Adrenal gland (tissue), 12 donors: Measurements from ENCODE around the gene EFCAB12. TPM values are rescaled to one million over a fixed set of nuclear protein-coding genes. Genes with fewer than 3 reads are reported as not detected.

Experiments used
- DNase-seq, 7 donors: peaks; one replicate each; pipeline ENCODE4 v3.0.0-alpha.2; 2019 to 2020
- H3K27ac ChIP-seq, 5 donors: fragments of 200-600 bp; sonication (generic) in 4 of 5; 1 replicate in 3 of 5; 2 replicates in 2 of 5; pipeline versions ENCODE4 v1.5.1 to v1.8.0; 2016 to 2020; ENCODE audit warnings: mild to moderate bottlenecking in 1 of 5
- H3K27me3 ChIP-seq: fragments of 200-600 bp; 2 replicates; pipeline ENCODE4 v1.8.0; 2021
- H3K36me3 ChIP-seq, 2 donors: fragments of 200-600 bp; replicated peaks in 1 of 2; 1 replicate in 1 of 2; 2 replicates in 1 of 2; pipeline versions ENCODE4 v1.5.1 to v1.8.0; 2018 to 2022
- H3K4me1 ChIP-seq, 2 donors: fragments of 200-600 bp; replicated peaks in 1 of 2; 1 replicate in 1 of 2; 2 replicates in 1 of 2; pipeline versions ENCODE4 v1.5.1 to v1.8.0; 2018 to 2021
- H3K4me3 ChIP-seq, 4 donors: fragments of 200-600 bp; sonication (generic) in 3 of 4; one replicate each; pipeline ENCODE4 v1.5.1; 2016 to 2018
- H3K9me3 ChIP-seq, 3 donors: fragments of 200-600 bp; sonication (generic) in 1 of 3; replicated peaks in 1 of 3; 1 replicate in 2 of 3; 2 replicates in 1 of 3; pipeline versions ENCODE4 v1.5.1 to v1.8.0; 2016 to 2021
- CTCF ChIP-seq, 6 experiments: fragments of 450-650 bp in 4 of 6; fragments of 200-600 bp in 2 of 6; sonication (generic) in 1 of 6; IDR thresholded peaks; 1 replicate in 5 of 6; 2 replicates in 1 of 6; pipeline versions ENCODE4 v1.5.1 to v1.8.0; 2016 to 2021; ENCODE audit warnings: antibody characterized with exemption in 6 of 6, mild to moderate bottlenecking in 2 of 6, moderate library complexity in 1 of 6
- POLR2A ChIP-seq, 2 donors: fragments of 450-650 bp; IDR thresholded peaks; one replicate each; pipeline ENCODE4 v1.6.1; 2017; ENCODE audit warnings: antibody characterized with exemption in 2 of 2, mild to moderate bottlenecking in 2 of 2, moderate library complexity in 1 of 2
- WGBS, 4 donors: extraction: QIAGEN DNeasy Blood & Tissue Kit in 2 of 4; methylation state at CpG; one replicate each; pipeline versions ENCODE4 v1.1.5 to v1.1.7; 2013 to 2017; 5-methylcytosine and 5-hydroxymethylcytosine counted together
- intact Hi-C, 2 donors: fragments of 100-400 bp; cut with DNase I; formaldehyde crosslinking; loops; one replicate each; pipeline versions ENCODE4 v1.14.1 to v1.15.0; 2022 to 2023
- polyA plus RNA-seq, 3 donors: library from polyadenylated mRNA; stranded (reverse); fragments of 200-250 nt in 2 of 3; fragments of 350-450 nt in 1 of 3; fragmentation: Illumina TruSeq in 1 of 3; extraction: RNeasy Lipid Tissue Mini Kit (QIAGEN cat#74804) in 1 of 3; gene quantifications; one replicate each; pipeline ENCODE4 v1.2.3, GENCODE V29; 2013 to 2014
- total RNA-seq, 9 donors: library from RNA; depleted of rRNA in 4 of 9; stranded (reverse); fragments of >200 nt in 4 of 9; fragments of 120-200 nt in 1 of 9; fragmentation: NEBNext Ultra II Directional in 1 of 9; extraction: Animal tissue kit (Norgen Biotek cat#: 25700) in 1 of 9; gene quantifications; one replicate each; pipeline versions ENCODE4 v1.1.0 to v1.2.4, GENCODE V29; 2013 to 2023
- donor health status: healthy with polysubstance abuse.
- donor health status: Bipolar disorder and iron deficiency.
- donor health status: DM: yes; HTN: yes; CAD: no.
- donor health status: DM: no; HTN: no; CAD: no.
- donor health status: DM: no; HTN: no; CAD: no.
- donor health status: DM: yes; HTN: yes; CAD: no.

The EFCAB12 gene
- total and polyA plus RNA-seq, 12 donors: 0.17 to 3.9 (median 0.41) TPM; not detected in 1

- H3K27ac ChIP-seq: peak overlapping the region in 4 of 5 donors; percentile 61 to 99 (median 90)
- no peaks in the 10 kb centered on the region for H3K27me3 ChIP-seq
- H3K4me3 ChIP-seq: peak overlapping the region in 1 of 4 donors; percentile 68
- no peak for TF ChIP-seq POLR2A (IDR thresholded peaks at IDR 0.05)
- no peak for TF ChIP-seq CTCF (IDR thresholded peaks at IDR 0.05)
- H3K9me3 ChIP-seq: no peaks in the 10 kb centered on the region
- H3K36me3 ChIP-seq: peaks cover 0 to 17% of the 10 kb centered on the region in 2 donors
- no peak for DNase-seq
- intact Hi-C loops: no loop called here
- H3K4me1 ChIP-seq: peaks cover 10 to 68% of the 10 kb centered on the region in 2 donors
- 42 to 57% (median 47%) methylated on average over 9 of the region's 9 CpGs for WGBS, 4 donors
Measured at GRCh38 chr3:129441215-129441614, 12.8 kb upstream of the EFCAB12 start.

- no peak for DNase-seq
- Histone ChIP-seq H3K4me1 (peaks cover 10 to 73% of the 10 kb centered on the region in 2 donors), H3K36me3 (peaks cover 0 to 22% of the 10 kb centered on the region in 2 donors), H3K27ac (peak overlapping the region; percentile 61 to 99 (median 91)), H3K4me3 (peak overlapping the region in 3 of 4 donors; percentile 16 to 91 (median 68)), H3K9me3 (no peaks in the 10 kb centered on the region), H3K27me3 (no peaks in the 10 kb centered on the region)
- intact Hi-C loops: no loop called here
- 6 to 7% (median 7%) methylated on average over 9 of the region's 9 CpGs for WGBS, 4 donors
- TF ChIP-seq CTCF (IDR thresholded peaks at IDR 0.05): no peak
- no peak for TF ChIP-seq POLR2A (IDR thresholded peaks at IDR 0.05)
Measured at GRCh38 chr3:129440618-129441190, 12.3 kb upstream of the EFCAB12 start.

- Histone ChIP-seq H3K27ac (peak within 1 kb of the TSS; percentile 61 to 99 (median 91)), H3K4me3 (peak within 1 kb of the TSS; percentile 48 to 91 (median 69)), H3K9me3 (no peaks in the 10 kb centered on the region), H3K27me3 (no peaks in the 10 kb centered on the region), H3K36me3 (peaks cover 0 to 29% of the 10 kb centered on the region in 2 donors), H3K4me1 (peaks cover 10 to 74% of the 10 kb centered on the region in 2 donors)
- intact Hi-C loops: no loop called here
- TF ChIP-seq CTCF (IDR thresholded peaks at IDR 0.05): peak in 1 of 6 experiments; percentile 22
- TF ChIP-seq POLR2A (IDR thresholded peaks at IDR 0.05): peak; percentile 82 to 93
- peak; percentile 97 to 99 (median 99) for DNase-seq
- 0 to 1% (median 0%) methylated on average over 30 to 75 of the region's 75 CpGs for WGBS, 4 donors
Measured at GRCh38 chr3:129439817-129440617, 11.6 kb upstream of the EFCAB12 start, which contains the start of the genes IFT122 and MBD4. Gene IFT122, plus strand, starts transcription at chr3:129440224. Its CDS starts 107 bp downstream, at chr3:129440331. Gene MBD4, minus strand, starts transcription at chr3:129439948. Its CDS starts 115 bp downstream, at chr3:129439833.

GRCh38 chr3:129439226-129439816 is 10.9 kb upstream of the EFCAB12 start:
- peaks cover 0 to 29% of the 10 kb centered on the region in 2 donors for H3K36me3 ChIP-seq
- peak overlapping the region in 4 of 5 donors; percentile 66 to 99 (median 90) for H3K27ac ChIP-seq
- intact Hi-C loops: no loop called here
- DNase-seq: peak; percentile 45 to 72 (median 52)
- no peaks in the 10 kb centered on the region for H3K27me3 ChIP-seq
- TF ChIP-seq POLR2A (IDR thresholded peaks at IDR 0.05) (no peak), CTCF (IDR thresholded peaks at IDR 0.05) (no peak)
- H3K9me3 ChIP-seq: no peaks in the 10 kb centered on the region
- peak overlapping the region; percentile 48 to 91 (median 69) for H3K4me3 ChIP-seq
- 0 to 4% (median 0%) methylated on average over 5 to 17 of the region's 17 CpGs for WGBS, 4 donors
- H3K4me1 ChIP-seq: peaks cover 10 to 79% of the 10 kb centered on the region in 2 donors
